Dermis lymphatic vessel endothelial cell (primary cell): ENCODE results near the gene NSD2. TPM values are rescaled to one million over a fixed set of nuclear protein-coding genes. Genes with fewer than 3 reads are reported as not detected.

Source experiments
- total RNA-seq: library from RNA; depleted of rRNA; stranded (reverse); fragments of >200 nt; gene quantifications from 2 replicates; pipeline ENCODE4 v1.2.1, GENCODE V29; 2014

NSD2 gene
- total RNA-seq = 33.3 and 33.6 TPM in 2 replicates

DNA sequence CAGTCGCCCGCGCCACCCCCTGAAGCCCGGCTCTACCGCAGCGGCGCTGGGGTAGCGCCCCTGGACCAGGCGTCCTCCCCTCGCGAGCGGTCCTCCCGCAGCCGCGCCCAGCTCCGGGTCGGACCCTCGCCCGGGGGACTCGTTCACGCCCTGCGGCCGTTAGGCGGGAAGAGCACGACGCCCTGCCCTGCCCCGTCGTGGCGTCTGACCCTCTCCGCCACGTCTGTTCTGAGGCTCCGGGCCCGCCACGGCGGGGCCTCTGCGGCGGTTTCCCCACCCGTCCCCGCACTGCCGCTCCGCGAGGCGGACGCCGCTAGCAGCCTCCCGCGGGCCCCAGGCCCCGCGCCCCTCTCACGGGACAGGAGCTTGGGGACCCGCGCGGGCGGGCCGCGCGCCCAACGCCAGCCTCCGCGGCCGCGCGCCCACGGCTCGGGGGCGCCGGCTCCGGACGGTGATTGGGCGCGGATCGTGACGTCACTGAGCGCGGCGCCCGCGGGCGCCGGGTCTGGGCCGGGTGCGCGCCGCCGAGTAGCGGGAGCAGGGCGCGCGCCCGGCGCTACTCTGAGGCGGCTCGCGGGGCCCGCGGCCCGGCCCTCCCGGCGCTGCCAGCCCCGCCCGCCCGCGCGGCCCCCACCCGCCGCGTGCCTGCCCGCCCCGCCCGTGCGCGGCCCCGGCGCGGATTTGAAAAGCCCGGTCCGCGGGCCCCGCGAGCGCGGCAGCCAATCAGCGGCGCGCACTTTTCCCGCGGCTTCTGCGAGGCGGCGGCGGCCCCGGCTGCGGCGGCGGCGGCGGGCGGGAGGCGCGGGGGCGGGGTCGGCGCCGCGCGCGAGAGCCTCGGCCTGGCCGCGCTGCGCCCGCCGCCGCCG, at the start of gene NSD2:
TSS of gene NSD2 (plus strand) at position 816 of the 866 bp plus-strand sequence. CDS start 29,262 bp downstream, outside the sequence.

DNA sequence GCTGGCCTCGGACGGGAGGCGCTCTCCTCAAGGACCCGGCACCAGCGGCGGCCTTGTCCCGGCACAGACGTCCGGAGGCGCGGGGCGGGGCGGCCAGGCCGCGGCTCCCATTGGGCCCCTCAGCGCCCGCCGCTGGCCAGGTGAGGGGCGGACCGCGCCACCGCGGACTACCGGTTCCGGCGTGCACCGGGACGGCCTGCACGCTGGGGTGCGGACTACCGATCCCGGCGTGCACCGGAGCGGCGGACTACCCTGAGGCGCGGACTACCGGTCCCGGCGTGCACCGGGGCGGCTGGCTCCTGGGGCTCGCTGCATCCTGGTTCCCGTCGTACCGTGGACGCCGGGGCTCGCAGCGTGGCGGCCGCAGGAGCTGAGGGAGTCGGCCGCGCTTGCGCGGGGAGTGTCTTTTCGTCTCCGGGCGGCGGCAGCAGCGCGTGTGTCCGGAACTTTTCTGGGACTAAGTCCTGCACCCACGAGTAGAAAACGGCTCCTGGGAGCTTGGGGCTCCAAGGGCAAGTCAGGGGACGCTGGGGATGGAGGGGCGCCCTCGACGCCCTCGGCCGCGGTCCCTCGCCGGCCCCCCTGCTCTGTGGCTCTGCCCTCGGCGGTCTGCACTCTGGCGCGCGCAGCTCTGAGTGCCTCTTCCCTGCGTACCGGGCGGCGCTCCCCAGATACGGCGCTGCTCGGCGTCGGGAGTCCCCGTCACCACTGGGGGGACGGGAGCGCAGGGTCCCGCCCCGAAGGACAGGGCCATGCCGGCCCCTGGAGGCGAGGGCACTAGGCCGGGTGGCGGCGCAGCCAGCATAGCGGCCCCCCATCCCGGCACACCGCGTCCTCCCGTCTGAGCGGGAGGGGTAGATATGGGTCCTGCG, 14.9 kb upstream of the NSD2 start, which contains the start of gene LETM1:
TSS of gene LETM1 (minus strand) at position 86 of the 872 bp plus-strand sequence. CDS start 206 bp downstream, outside the sequence.

DNA sequence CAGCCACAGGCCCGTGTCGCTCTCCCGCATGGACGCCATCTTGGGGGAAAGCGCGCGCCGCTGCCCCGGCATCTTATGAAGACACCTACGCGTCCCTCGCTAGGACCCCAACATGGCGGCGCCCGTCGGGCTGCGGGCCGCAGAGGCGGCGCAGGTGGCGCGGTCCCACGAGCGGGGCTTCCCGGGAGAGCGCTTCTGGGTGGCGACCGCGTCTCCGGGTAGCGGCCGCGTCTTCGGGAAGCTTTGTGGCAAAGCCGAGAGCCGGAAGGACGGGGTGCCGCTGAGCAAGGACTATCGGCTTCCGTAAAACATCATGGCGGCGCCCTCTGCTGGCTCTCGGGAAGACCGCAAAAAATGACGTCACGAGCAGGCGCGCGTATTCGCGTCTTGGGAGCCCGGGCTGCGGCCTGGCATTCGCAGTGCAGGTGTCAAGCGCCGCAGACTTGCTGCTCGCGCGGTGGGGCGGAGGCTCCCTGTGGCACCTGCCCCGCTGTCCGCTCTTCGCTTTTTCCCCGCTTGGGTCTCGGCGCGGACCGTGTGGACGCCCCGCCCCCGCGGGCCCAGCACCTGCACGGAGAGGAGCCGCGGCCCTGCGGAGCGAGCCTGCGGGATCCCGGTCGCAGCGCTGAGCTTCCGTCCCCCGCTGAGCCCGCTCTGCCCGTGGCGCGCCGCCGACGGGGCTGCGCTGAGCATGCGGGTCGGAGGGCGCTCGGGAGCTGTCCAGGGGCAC, 137.9 kb downstream of the NSD2 start, which contains the start of gene NELFA:
TSS of gene NELFA (minus strand) at position 54 of the 730 bp plus-strand sequence. CDS start at position 39, 15 bp downstream.

Other genes with a start within 250 kb of the NSD2 start
- gene FAM53A, start 187.1 kb upstream of the NSD2 start, total RNA-seq = 0.65 and 2.1 TPM in 2 replicates
- gene SLBP, start 159.1 kb upstream of the NSD2 start, total RNA-seq = 42.3 and 50.2 TPM in 2 replicates
- 22.6 and 28.4 TPM in 2 replicates for gene TMEM129, start 150.1 kb upstream of the NSD2 start, total RNA-seq
- gene TACC3, start 149.9 kb upstream of the NSD2 start, total RNA-seq = 3.8 and 4.0 TPM in 2 replicates
- 1.3 TPM in 2 replicates for gene FGFR3, start 78.1 kb upstream of the NSD2 start, total RNA-seq
- gene LETM1, start 15.2 kb upstream of the NSD2 start, total RNA-seq = 56.9 and 67.6 TPM in 2 replicates
- gene NELFA, start 137.6 kb downstream of the NSD2 start, total RNA-seq = 9.0 and 12.0 TPM in 2 replicates
- gene NAT8L, start 187.9 kb downstream of the NSD2 start, total RNA-seq = under 0.01 TPM in 1 of 2 replicates, not detected in the other